Keratinocyte (primary cell): Measurements from ENCODE around the gene RASGEF1B.

ENCODE experiments used
- CTCF ChIP-seq, 3 experiments: IDR thresholded peaks in 1 of 3; conservative IDR thresholded peaks in 1 of 3; optimal IDR thresholded peaks in 1 of 3; 2 replicates in 2 of 3; 3 replicates in 1 of 3; pipeline versions ENCODE3 to v1.5.1; 2011; ENCODE audit warnings: low read length in 3 of 3, mild to moderate bottlenecking in 3 of 3, moderate library complexity in 2 of 3, control low read depth in 1 of 3, inconsistent platforms in 1 of 3; ENCODE audit not compliant: insufficient read depth in 2 of 3; ENCODE audit errors: extremely low read depth in 1 of 3
- EZH2 ChIP-seq: IDR thresholded peaks from one replicate; pipeline ENCODE4 v1.6.1; 2012; ENCODE audit warnings: inconsistent platforms, mild to moderate bottlenecking, low read length, moderate library complexity

- TF ChIP-seq EZH2 (no peak), CTCF (optimal IDR thresholded peaks at IDR 0.05 in 1 of 3, IDR thresholded peaks at IDR 0.05 in 1 of 3, conservative IDR thresholded peaks at IDR 0.05 in 1 of 3; ENCODE audit: extremely low read depth in 1 of 3, insufficient read depth in 2 of 3, low read length in 3 of 3) (no peak)
These were observed 49.1 kb downstream of the RASGEF1B start for GRCh38 chr4:81422595-81422994.
